Measurements from ENCODE around the gene CACNA1A. TPM values are rescaled to one million over a fixed set of nuclear protein-coding genes. Genes with fewer than 3 reads are reported as not detected.

The CACNA1A gene
- total and polyA plus RNA-seq, 2 of the 13 experiments (the other 11 are each of a cell fraction or from before 2014, with no cell fraction given) = not detected

DNA sequence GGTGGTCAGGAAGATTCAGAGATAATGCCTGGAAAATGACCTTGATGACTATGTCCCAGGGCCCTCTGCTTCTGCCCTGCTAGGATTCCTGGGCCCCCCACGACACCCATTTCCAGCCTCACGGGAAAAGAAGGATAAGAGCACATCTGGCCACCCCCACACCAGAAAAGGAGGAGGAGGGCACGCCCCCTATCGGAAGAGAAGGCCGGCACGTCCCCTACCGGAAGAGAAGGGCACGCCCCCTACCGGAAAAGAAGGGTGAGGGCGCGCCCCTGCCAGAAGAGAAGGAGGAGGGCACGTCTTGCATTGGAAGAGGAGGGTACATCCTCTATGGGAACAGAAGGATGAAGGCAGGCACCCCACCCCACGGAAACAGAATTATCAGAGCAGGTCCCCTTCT is 271.8 kb downstream of the CACNA1A start (continued):
- TF ChIP-seq, protein P1, sequence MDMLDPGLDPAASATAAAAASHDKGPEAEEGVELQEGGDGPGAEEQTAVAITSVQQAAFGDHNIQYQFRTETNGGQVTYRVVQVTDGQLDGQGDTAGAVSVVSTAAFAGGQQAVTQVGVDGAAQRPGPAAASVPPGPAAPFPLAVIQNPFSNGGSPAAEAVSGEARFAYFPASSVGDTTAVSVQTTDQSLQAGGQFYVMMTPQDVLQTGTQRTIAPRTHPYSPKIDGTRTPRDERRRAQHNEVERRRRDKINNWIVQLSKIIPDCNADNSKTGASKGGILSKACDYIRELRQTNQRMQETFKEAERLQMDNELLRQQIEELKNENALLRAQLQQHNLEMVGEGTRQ (IDR thresholded peaks at IDR 0.05; ENCODE audit: low read depth, low read length) = no peak
- TF ChIP-seq, protein P1 (CRISPR knock-in tag; IDR thresholded peaks at IDR 0.05; ENCODE audit: borderline replicate concordance) = no peak
- TF ChIP-seq, protein P2, sequence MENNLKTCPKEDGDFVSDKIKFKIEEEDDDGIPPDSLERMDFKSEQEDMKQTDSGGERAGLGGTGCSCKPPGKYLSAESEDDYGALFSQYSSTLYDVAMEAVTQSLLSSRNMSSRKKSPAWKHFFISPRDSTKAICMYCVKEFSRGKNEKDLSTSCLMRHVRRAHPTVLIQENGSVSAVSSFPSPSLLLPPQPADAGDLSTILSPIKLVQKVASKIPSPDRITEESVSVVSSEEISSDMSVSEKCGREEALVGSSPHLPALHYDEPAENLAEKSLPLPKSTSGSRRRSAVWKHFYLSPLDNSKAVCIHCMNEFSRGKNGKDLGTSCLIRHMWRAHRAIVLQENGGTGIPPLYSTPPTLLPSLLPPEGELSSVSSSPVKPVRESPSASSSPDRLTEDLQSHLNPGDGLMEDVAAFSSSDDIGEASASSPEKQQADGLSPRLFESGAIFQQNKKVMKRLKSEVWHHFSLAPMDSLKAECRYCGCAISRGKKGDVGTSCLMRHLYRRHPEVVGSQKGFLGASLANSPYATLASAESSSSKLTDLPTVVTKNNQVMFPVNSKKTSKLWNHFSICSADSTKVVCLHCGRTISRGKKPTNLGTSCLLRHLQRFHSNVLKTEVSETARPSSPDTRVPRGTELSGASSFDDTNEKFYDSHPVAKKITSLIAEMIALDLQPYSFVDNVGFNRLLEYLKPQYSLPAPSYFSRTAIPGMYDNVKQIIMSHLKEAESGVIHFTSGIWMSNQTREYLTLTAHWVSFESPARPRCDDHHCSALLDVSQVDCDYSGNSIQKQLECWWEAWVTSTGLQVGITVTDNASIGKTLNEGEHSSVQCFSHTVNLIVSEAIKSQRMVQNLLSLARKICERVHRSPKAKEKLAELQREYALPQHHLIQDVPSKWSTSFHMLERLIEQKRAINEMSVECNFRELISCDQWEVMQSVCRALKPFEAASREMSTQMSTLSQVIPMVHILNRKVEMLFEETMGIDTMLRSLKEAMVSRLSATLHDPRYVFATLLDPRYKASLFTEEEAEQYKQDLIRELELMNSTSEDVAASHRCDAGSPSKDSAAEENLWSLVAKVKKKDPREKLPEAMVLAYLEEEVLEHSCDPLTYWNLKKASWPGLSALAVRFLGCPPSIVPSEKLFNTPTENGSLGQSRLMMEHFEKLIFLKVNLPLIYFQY (CRISPR knock-in tag; IDR thresholded peaks at IDR 0.05; ENCODE audit: borderline replicate concordance) = no peak
- TF ChIP-seq ZFP62 (CRISPR knock-in tag; IDR thresholded peaks at IDR 0.05) = no peak
- TF ChIP-seq ZNF180 (CRISPR knock-in tag; IDR thresholded peaks at IDR 0.05; ENCODE audit: borderline replicate concordance, low read depth) = no peak

DNA sequence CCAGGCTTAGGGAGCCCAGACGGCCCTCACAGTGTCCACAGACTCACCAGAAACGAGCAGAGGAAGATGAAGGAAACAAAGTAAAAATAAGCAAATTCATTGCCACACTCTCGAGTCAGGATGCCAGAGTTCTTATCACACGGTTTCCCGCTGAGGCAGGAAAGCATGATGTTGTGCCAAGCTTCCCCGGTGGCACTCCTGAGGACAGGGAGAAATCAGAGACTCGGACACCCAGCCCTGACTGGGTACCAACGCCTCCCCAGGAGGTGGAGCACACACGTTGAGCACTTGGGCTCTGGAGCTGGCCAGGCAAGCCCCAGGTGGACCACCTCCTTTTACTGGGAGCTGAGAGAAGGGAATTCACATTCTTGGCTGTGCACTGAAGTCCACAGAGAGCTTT is 274.6 kb downstream of the CACNA1A start:
- no peak for ATAC-seq
- H3K36me3 ChIP-seq (replicated peaks in 1 of 2; ENCODE audit: control insufficient read depth in 1 of 2, insufficient read depth in 2 of 2, low read length in 2 of 2) = no peaks in the 10 kb centered on the region
- H3K79me2 ChIP-seq (ENCODE audit: insufficient read depth, low read length) = no peaks in the 10 kb centered on the region
- no peak for FAIRE-seq
- H3K9ac ChIP-seq (ENCODE audit: insufficient read depth, low read depth, low read length) = no peak overlapping the region
- intact Hi-C loops (cut with micrococcal nuclease; ENCODE audit: unreplicated experiment) = no loop called here
- no peak overlapping the region for H3K27ac ChIP-seq (ENCODE audit: extremely low read length, insufficient read depth, low read length)
- no peak overlapping the region for H2AFZ ChIP-seq (ENCODE audit: low read length)
- no peak overlapping the region for H3K4me2 ChIP-seq (ENCODE audit: low read depth, low read length)
- no peak for DNase-seq (ENCODE audit: low spot score)
- in situ Hi-C loops (cut with HindIII; ENCODE audit: extremely low pct_ligation_motif_present, low pct_unique_long_range_greater_than_20kb) = no loop called here
- no peaks in the 10 kb centered on the region for H3K4me1 ChIP-seq (ENCODE audit: insufficient read depth, low read length)
- WGBS (ENCODE audit: low lambda C conversion rate) = 6% methylated on average over 5 of the region's 9 CpGs
- no peak overlapping the region for H3K4me3 ChIP-seq (replicated peaks in 1 of 3; ENCODE audit: insufficient read depth in 1 of 3, low read depth in 2 of 3, low read length in 3 of 3)
- peaks cover 3 to 31% of the 10 kb centered on the region in 2 experiments; a peak in 4 of 5 replicates for H3K27me3 ChIP-seq (ENCODE audit: control insufficient read depth in 1 of 2, insufficient read depth in 2 of 2, low read length in 2 of 2)
- H4K20me1 ChIP-seq (ENCODE audit: insufficient read depth, low read length) = no peaks in the 10 kb centered on the region
- no peaks in the 10 kb centered on the region for H3K9me3 ChIP-seq (ENCODE audit: low read length)
- ChIA-PET CTCF (ENCODE audit: low intra/inter-chr PET ratio, low total read pairs) (no interaction called here), POLR2A (no interaction called here)
- BruUV-seq (replicated peaks) = no TSS peak
- no peak for TF ChIP-seq ZSCAN29 (CRISPR knock-in tag; conservative IDR thresholded peaks at IDR 0.05)
- TF ChIP-seq ZNF616 (CRISPR knock-in tag; IDR thresholded peaks at IDR 0.05; ENCODE audit: low read depth) = no peak
- TF ChIP-seq, protein P3, sequence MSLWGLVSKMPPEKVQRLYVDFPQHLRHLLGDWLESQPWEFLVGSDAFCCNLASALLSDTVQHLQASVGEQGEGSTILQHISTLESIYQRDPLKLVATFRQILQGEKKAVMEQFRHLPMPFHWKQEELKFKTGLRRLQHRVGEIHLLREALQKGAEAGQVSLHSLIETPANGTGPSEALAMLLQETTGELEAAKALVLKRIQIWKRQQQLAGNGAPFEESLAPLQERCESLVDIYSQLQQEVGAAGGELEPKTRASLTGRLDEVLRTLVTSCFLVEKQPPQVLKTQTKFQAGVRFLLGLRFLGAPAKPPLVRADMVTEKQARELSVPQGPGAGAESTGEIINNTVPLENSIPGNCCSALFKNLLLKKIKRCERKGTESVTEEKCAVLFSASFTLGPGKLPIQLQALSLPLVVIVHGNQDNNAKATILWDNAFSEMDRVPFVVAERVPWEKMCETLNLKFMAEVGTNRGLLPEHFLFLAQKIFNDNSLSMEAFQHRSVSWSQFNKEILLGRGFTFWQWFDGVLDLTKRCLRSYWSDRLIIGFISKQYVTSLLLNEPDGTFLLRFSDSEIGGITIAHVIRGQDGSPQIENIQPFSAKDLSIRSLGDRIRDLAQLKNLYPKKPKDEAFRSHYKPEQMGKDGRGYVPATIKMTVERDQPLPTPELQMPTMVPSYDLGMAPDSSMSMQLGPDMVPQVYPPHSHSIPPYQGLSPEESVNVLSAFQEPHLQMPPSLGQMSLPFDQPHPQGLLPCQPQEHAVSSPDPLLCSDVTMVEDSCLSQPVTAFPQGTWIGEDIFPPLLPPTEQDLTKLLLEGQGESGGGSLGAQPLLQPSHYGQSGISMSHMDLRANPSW (CRISPR knock-in tag; IDR thresholded peaks at IDR 0.05; ENCODE audit: borderline replicate concordance) = no peak
- TF ChIP-seq ZNF607 (CRISPR knock-in tag; IDR thresholded peaks at IDR 0.05; ENCODE audit: borderline replicate concordance) = no peak
- TF ChIP-seq POGZ (CRISPR knock-in tag; IDR thresholded peaks at IDR 0.05) = no peak
- TF ChIP-seq, protein P4, sequence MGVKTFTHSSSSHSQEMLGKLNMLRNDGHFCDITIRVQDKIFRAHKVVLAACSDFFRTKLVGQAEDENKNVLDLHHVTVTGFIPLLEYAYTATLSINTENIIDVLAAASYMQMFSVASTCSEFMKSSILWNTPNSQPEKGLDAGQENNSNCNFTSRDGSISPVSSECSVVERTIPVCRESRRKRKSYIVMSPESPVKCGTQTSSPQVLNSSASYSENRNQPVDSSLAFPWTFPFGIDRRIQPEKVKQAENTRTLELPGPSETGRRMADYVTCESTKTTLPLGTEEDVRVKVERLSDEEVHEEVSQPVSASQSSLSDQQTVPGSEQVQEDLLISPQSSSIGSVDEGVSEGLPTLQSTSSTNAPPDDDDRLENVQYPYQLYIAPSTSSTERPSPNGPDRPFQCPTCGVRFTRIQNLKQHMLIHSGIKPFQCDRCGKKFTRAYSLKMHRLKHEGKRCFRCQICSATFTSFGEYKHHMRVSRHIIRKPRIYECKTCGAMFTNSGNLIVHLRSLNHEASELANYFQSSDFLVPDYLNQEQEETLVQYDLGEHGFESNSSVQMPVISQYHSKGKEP (CRISPR knock-in tag; IDR thresholded peaks at IDR 0.05) = no peak
- no peak for TF ChIP-seq ADNP (CRISPR knock-in tag; IDR thresholded peaks at IDR 0.05)
- no peak for TF ChIP-seq SNRNP70 (IDR thresholded peaks at IDR 0.05; ENCODE audit: low read depth, low read length)
- no peak for TF ChIP-seq DNMT3B (CRISPR knock-in tag; conservative IDR thresholded peaks at IDR 0.05)

Measured in HepG2 (cell line).